KMS-11 (cell line): ENCODE measurements around the gene AZIN2.

Source experiments
- H2AFZ ChIP-seq: fragments of 200-600 bp; sonication (generic); 2 replicates; pipeline ENCODE4 v1.6.1; 2016; ENCODE audit warnings: antibody characterized with exemption, mixed run types, low read depth
- H3K27ac ChIP-seq: fragments of 200-600 bp; sonication (generic); 2 replicates; pipeline ENCODE4 v1.6.1; 2016; ENCODE audit warnings: mild to moderate bottlenecking, mixed run types
- H3K27me3 ChIP-seq: fragments of 200-600 bp; sonication (generic); 2 replicates; pipeline ENCODE4 v1.6.1; 2017; ENCODE audit warnings: mild to moderate bottlenecking, low read depth, mixed run types, moderate library complexity; ENCODE audit not compliant: insufficient read depth
- H3K36me3 ChIP-seq: fragments of 200-600 bp; sonication (generic); 2 replicates; pipeline ENCODE4 v1.6.1; 2017; ENCODE audit warnings: mild to moderate bottlenecking, mixed run types; ENCODE audit not compliant: insufficient read depth
- H3K4me1 ChIP-seq: fragments of 200-600 bp; sonication (generic); 2 replicates; pipeline ENCODE4 v1.6.1; 2016; ENCODE audit warnings: mild to moderate bottlenecking, low read depth, mixed run types; ENCODE audit not compliant: poor library complexity, severe bottlenecking
- H3K4me2 ChIP-seq: fragments of 200-600 bp; sonication (generic); 2 replicates; pipeline ENCODE4 v1.7.0; 2016; ENCODE audit warnings: mild to moderate bottlenecking, mixed run types
- H3K4me3 ChIP-seq: fragments of 200-600 bp; sonication (generic); IDR thresholded peaks from 2 replicates; pipeline ENCODE4 v1.6.1; 2017; ENCODE audit warnings: low read depth, low read length, mixed read lengths; ENCODE audit not compliant: insufficient read depth
- H3K79me2 ChIP-seq: fragments of 200-600 bp; sonication (generic); 2 replicates; pipeline ENCODE4 v1.6.1; 2016; ENCODE audit warnings: low read depth, mixed run types; ENCODE audit not compliant: insufficient read depth
- H3K9ac ChIP-seq: fragments of 200-600 bp; sonication (generic); 2 replicates; pipeline ENCODE4 v1.6.1; 2016; ENCODE audit warnings: mild to moderate bottlenecking, mixed run types
- H4K20me1 ChIP-seq: fragments of 200-600 bp; sonication (generic); 2 replicates; pipeline ENCODE4 v1.6.1; 2016; ENCODE audit warnings: mild to moderate bottlenecking, mixed run types; ENCODE audit not compliant: insufficient read depth
- TF ChIP-seq, protein P1 (sequence below): fragments of 200-600 bp; sonication (generic); conservative IDR thresholded peaks from 2 replicates; pipeline ENCODE4 v1.6.1; 2017; ENCODE audit warnings: low read depth, mild to moderate bottlenecking, antibody characterized with exemption, low read length, moderate library complexity, mixed read lengths

The AZIN2 gene

DNA sequence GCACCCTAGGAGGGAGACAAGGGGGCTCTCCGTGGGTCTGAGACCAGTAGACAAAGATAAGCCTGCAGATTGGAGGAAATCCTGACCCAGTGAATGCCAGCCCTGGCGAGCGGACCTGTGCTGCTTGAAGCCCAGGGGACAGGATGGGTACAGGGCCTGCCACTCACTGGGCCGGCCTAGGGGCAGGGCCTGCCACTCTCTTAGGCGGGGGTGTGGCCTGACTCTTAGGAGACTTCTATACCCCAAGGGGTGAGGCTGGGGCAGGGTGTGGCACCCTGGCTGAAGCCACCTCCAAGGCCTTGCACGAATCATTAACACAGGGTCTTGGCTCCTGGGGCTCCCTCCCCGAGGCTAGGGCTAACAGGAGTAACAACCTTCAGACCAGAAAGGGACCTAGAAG, 70.2 kb downstream of the AZIN2 start:
- no peaks in the 10 kb centered on the region for H4K20me1 ChIP-seq
- H3K4me2 ChIP-seq: no peak overlapping the region
- no peak overlapping the region for H2AFZ ChIP-seq
- H3K36me3 ChIP-seq: no peaks in the 10 kb centered on the region
- no peaks in the 10 kb centered on the region for H3K4me1 ChIP-seq
- no peak overlapping the region for H3K27ac ChIP-seq
- H3K9ac ChIP-seq: no peak overlapping the region
- no peaks in the 10 kb centered on the region for H3K79me2 ChIP-seq
- H3K27me3 ChIP-seq: no peaks in the 10 kb centered on the region
- TF ChIP-seq, protein P1, sequence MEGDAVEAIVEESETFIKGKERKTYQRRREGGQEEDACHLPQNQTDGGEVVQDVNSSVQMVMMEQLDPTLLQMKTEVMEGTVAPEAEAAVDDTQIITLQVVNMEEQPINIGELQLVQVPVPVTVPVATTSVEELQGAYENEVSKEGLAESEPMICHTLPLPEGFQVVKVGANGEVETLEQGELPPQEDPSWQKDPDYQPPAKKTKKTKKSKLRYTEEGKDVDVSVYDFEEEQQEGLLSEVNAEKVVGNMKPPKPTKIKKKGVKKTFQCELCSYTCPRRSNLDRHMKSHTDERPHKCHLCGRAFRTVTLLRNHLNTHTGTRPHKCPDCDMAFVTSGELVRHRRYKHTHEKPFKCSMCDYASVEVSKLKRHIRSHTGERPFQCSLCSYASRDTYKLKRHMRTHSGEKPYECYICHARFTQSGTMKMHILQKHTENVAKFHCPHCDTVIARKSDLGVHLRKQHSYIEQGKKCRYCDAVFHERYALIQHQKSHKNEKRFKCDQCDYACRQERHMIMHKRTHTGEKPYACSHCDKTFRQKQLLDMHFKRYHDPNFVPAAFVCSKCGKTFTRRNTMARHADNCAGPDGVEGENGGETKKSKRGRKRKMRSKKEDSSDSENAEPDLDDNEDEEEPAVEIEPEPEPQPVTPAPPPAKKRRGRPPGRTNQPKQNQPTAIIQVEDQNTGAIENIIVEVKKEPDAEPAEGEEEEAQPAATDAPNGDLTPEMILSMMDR: no peak
- H3K4me3 ChIP-seq: no peak overlapping the region

DNA sequence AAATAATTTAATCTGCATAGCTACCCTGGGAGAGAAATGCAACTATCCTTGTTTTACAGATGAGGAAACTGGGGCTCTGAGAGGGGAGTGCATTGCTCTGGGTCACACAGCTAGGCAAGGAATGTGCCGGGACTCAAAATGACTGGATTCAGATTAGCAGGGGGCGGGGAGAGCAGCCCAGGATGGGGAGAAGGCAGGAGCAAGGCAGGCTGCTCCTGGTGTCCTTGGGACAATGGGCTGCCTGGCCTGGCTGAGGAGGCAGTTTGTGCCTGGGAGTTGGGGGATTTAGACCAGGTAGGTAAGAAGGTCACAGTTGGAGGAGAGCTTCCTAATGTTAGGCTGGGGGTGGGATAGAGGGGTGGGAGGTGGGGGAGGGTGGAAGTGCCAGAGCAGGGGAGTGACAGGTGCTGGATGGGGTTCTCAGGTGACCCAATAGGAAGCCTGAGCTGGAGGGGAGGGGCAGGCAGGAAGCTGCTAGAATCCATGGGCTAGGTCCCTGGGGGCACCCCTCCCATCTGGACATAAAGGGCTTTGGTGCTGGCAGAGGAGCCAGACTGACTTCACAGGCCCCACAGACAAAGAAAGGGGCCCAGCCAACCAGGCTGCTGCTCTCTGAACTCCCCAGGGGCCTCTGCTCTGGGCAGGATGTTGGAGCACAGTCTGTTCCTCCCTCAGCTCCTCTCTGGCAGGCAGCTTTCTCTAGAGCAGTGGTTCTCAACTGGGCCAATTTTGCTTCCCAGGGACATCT, 71.9 kb downstream of the AZIN2 start:
- H2AFZ ChIP-seq: no peak overlapping the region
- H3K79me2 ChIP-seq: no peaks in the 10 kb centered on the region
- H3K4me1 ChIP-seq: no peaks in the 10 kb centered on the region
- no peaks in the 10 kb centered on the region for H3K27me3 ChIP-seq
- no peak overlapping the region for H3K27ac ChIP-seq
- H3K4me2 ChIP-seq: no peak overlapping the region
- H4K20me1 ChIP-seq: no peaks in the 10 kb centered on the region
- H3K36me3 ChIP-seq: no peaks in the 10 kb centered on the region
- H3K4me3 ChIP-seq: no peak overlapping the region
- no peak overlapping the region for H3K9ac ChIP-seq
- TF ChIP-seq, protein P1: no peak

DNA sequence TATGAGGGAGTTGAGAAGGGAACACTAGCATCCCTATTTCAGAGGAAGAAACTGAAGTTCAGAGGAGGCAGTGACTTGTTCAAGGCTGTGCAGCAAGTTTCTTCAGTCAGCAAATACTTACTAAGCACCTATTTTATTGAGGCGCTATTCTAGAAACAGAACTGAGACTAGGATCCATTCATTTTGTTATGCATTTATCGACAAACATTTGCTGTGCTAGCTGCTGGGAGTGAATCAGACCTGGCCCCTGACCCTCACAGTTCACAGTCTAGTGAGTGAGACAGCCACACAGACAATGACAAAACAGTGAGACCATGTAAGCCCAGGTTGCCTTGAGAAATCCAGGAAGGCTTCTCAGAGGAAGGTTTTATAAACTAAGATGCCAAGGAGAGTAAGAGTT, 72.7 kb downstream of the AZIN2 start:
- H4K20me1 ChIP-seq: no peaks in the 10 kb centered on the region
- H3K4me1 ChIP-seq: no peaks in the 10 kb centered on the region
- TF ChIP-seq, protein P1: no peak
- H3K4me2 ChIP-seq: no peak overlapping the region
- H3K27ac ChIP-seq: no peak overlapping the region
- H2AFZ ChIP-seq: no peak overlapping the region
- H3K9ac ChIP-seq: no peak overlapping the region
- no peaks in the 10 kb centered on the region for H3K36me3 ChIP-seq
- H3K27me3 ChIP-seq: no peaks in the 10 kb centered on the region
- H3K79me2 ChIP-seq: no peaks in the 10 kb centered on the region
- no peak overlapping the region for H3K4me3 ChIP-seq

DNA sequence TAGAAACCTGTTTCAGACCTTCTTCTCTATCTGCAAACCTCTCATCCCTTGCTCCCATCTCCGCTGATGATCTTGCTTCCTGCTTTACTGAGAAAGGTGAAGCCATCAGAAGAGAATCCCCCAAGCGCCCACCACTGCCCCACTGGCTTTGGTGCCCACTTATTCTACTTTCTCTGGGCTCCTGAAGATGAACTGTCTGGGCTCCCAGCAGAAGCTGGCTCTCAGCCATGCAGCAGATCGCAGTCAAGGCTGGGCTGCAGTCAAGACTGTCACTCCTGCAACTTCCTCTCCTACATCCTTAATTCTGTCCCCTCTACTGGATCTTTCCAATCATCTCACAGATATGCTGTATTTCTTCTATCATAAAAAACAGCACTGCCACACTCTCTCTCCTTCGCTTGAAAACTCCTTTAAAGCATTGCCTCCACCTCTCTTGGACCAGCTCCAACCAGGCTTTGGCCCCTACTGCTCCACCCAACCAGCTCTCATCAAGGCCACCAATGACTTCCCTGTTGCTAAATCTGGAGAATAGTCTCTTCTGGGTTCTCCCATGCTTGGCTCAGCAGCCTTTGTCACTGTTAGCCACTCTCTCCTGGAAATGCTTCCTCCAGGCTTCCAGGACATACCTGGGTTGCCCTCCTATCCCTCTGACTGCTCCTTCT, 75.1 kb downstream of the AZIN2 start:
- H3K9ac ChIP-seq: no peak overlapping the region
- no peak overlapping the region for H3K4me2 ChIP-seq
- no peak overlapping the region for H3K27ac ChIP-seq
- no peak overlapping the region for H2AFZ ChIP-seq
- H3K36me3 ChIP-seq: no peaks in the 10 kb centered on the region
- no peaks in the 10 kb centered on the region for H3K27me3 ChIP-seq
- TF ChIP-seq, protein P1: no peak
- H3K4me3 ChIP-seq: no peak overlapping the region
- H4K20me1 ChIP-seq: no peaks in the 10 kb centered on the region
- H3K79me2 ChIP-seq: no peaks in the 10 kb centered on the region
- H3K4me1 ChIP-seq: no peaks in the 10 kb centered on the region
